SK-N-MC (cell line): Measurements from ENCODE around the gene MED13L.

Experiments used
- EZH2 ChIP-seq: fragments of 200-600 bp; sonication (generic); IDR thresholded peaks from one replicate; pipeline ENCODE4 v1.6.1; 2017; ENCODE audit warnings: antibody characterized with exemption
- POLR2AphosphoS5 ChIP-seq: IDR thresholded peaks from 2 replicates; pipeline ENCODE4 v1.6.1; 2012; ENCODE audit warnings: mild to moderate bottlenecking, low read depth, low read length, borderline replicate concordance

GRCh38 chr12:115941362-115941761 lies 336.1 kb downstream of the MED13L start:
- no peak for TF ChIP-seq POLR2AphosphoS5
- no peak for TF ChIP-seq EZH2
